ENCODE measurements around the gene ANKRD11.

DNA sequence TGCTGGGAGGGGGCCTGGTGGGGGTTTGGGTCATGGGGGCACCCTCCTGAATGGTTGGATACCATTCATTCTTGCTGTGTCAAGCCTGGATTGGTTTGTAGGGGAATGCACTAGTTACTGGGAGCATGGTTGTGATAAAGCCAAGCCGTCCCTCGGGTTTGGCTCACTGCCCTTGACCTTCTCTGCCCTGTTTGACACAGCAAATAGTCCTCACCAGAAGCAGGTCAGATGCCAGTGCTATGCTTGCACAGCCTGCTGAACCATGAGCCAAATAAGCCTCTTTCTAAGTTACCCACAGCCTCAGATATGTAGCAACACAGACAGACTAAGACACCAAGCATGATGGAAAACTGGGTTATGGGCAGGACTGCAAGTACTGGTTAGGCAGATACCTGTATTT lies 258.3 kb downstream of the ANKRD11 start:
- TF ChIP-seq, protein P1, sequence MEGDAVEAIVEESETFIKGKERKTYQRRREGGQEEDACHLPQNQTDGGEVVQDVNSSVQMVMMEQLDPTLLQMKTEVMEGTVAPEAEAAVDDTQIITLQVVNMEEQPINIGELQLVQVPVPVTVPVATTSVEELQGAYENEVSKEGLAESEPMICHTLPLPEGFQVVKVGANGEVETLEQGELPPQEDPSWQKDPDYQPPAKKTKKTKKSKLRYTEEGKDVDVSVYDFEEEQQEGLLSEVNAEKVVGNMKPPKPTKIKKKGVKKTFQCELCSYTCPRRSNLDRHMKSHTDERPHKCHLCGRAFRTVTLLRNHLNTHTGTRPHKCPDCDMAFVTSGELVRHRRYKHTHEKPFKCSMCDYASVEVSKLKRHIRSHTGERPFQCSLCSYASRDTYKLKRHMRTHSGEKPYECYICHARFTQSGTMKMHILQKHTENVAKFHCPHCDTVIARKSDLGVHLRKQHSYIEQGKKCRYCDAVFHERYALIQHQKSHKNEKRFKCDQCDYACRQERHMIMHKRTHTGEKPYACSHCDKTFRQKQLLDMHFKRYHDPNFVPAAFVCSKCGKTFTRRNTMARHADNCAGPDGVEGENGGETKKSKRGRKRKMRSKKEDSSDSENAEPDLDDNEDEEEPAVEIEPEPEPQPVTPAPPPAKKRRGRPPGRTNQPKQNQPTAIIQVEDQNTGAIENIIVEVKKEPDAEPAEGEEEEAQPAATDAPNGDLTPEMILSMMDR (conservative IDR thresholded peaks at IDR 0.05 in 1 of 2, IDR thresholded peaks at IDR 0.05 in 1 of 2; ENCODE audit: low read depth in 1 of 2, low read length in 2 of 2), result no peak
- no peak for TF ChIP-seq EZH2 (IDR thresholded peaks at IDR 0.05; ENCODE audit: low read length, missing control alignments)
